ENCODE results near the gene CHST11. TPM values are rescaled to one million over a fixed set of nuclear protein-coding genes. Genes with fewer than 3 reads are reported as not detected.

Gene CHST11
- total RNA-seq, 4 donors from 2014 or later: 2.1 to 7.3 (median 4.9) TPM

GRCh38 chr12:104712968-104713367, 256.2 kb downstream of the CHST11 start:
- intact Hi-C loops (cut with DNase I; ENCODE audit: low total_unique reads): no loop called here
- no peak for TF ChIP-seq POLR2A (IDR thresholded peaks at IDR 0.05)
- TF ChIP-seq CTCF (IDR thresholded peaks at IDR 0.05): no peak
- WGBS, 2 donors: 94 to 95% methylated on average over 5 of the region's 5 CpGs
- no peak for DNase-seq (ENCODE audit: low spot score in 2 of 2)
- no peak overlapping the region for H3K4me3 ChIP-seq (ENCODE audit: low read depth, poor library complexity, severe bottlenecking)

- WGBS, 2 donors: 76 to 86% methylated on average over 8 of the region's 8 CpGs
- H3K4me3 ChIP-seq (ENCODE audit: low read depth, poor library complexity, severe bottlenecking): no peak overlapping the region
- intact Hi-C loops (cut with DNase I; ENCODE audit: low total_unique reads): no loop called here
- TF ChIP-seq POLR2A (IDR thresholded peaks at IDR 0.05) (no peak), CTCF (IDR thresholded peaks at IDR 0.05) (no peak)
- no peak for DNase-seq (ENCODE audit: low spot score in 2 of 2)
Measured at GRCh38 chr12:104713444-104713843, 256.7 kb downstream of the CHST11 start.

- intact Hi-C loops (cut with DNase I; ENCODE audit: low total_unique reads): no loop called here
- no peak for TF ChIP-seq POLR2A (IDR thresholded peaks at IDR 0.05)
- no peak overlapping the region for H3K4me3 ChIP-seq (ENCODE audit: low read depth, poor library complexity, severe bottlenecking)
- no peak for DNase-seq (ENCODE audit: low spot score in 2 of 2)
- 97 to 98% methylated on average over 6 of the region's 6 CpGs for WGBS, 2 donors
Measured at GRCh38 chr12:104714369-104714768, 257.6 kb downstream of the CHST11 start.

- WGBS, 2 donors: 85 to 90% methylated on average over 7 of the region's 7 CpGs
- H3K4me3 ChIP-seq (ENCODE audit: low read depth, poor library complexity, severe bottlenecking): no peak overlapping the region
- DNase-seq (ENCODE audit: low spot score in 2 of 2): no peak
- intact Hi-C loops (cut with DNase I; ENCODE audit: low total_unique reads): no loop called here
- TF ChIP-seq CTCF (IDR thresholded peaks at IDR 0.05) (no peak), POLR2A (IDR thresholded peaks at IDR 0.05) (no peak)
Measured at GRCh38 chr12:104716172-104716571, 259.4 kb downstream of the CHST11 start.

- no peak for DNase-seq (ENCODE audit: low spot score in 2 of 2)
- TF ChIP-seq CTCF (IDR thresholded peaks at IDR 0.05) (no peak), POLR2A (IDR thresholded peaks at IDR 0.05) (no peak)
- no peak overlapping the region for H3K4me3 ChIP-seq (ENCODE audit: low read depth, poor library complexity, severe bottlenecking)
- intact Hi-C loops (cut with DNase I; ENCODE audit: low total_unique reads): no loop called here
- WGBS, 2 donors: 55 to 60% methylated on average over 11 of the region's 11 CpGs
Measured at GRCh38 chr12:104718304-104718929, 261.7 kb downstream of the CHST11 start.

GRCh38 chr12:104719700-104720338, 263.1 kb downstream of the CHST11 start:
- H3K4me3 ChIP-seq (ENCODE audit: low read depth, poor library complexity, severe bottlenecking): no peak overlapping the region
- no peak for TF ChIP-seq CTCF (IDR thresholded peaks at IDR 0.05)
- no peak for TF ChIP-seq POLR2A (IDR thresholded peaks at IDR 0.05)
- intact Hi-C loops (cut with DNase I; ENCODE audit: low total_unique reads): no loop called here
- WGBS, 2 donors: 66 to 72% methylated on average over 13 of the region's 13 CpGs
- DNase-seq (ENCODE audit: low spot score in 2 of 2): no peak
